ENCODE results near the gene PDXK.

The PDXK gene

GRCh38 chr21:43786300-43786806, 67.4 kb downstream of the PDXK start:
- no peaks in the 10 kb centered on the region for H3K9me3 ChIP-seq (ENCODE audit: control insufficient read depth, low read length)
- 95% methylated on average over 18 of the region's 18 CpGs for WGBS
- no peak overlapping the region for H3K23ac ChIP-seq (ENCODE audit: low read length in 2 of 2)
- H3K4me1 ChIP-seq (ENCODE audit: control insufficient read depth, insufficient read depth, low read depth, low read length) = peaks cover 14% of the 10 kb centered on the region
- H3K18ac ChIP-seq (ENCODE audit: low read depth in 1 of 2, low read length in 2 of 2) = no peak overlapping the region
- H4K91ac ChIP-seq (ENCODE audit: low read length) = peak overlapping the region; percentile 40
- H2BK120ac ChIP-seq (ENCODE audit: low read depth, low read length) = no peak overlapping the region
- no peak overlapping the region for H2AK5ac ChIP-seq (ENCODE audit: low read length, severe bottlenecking)
- H2AFZ ChIP-seq (ENCODE audit: low read depth, low read length) = no peak overlapping the region
- H3K9ac ChIP-seq (ENCODE audit: low read length) = no peak overlapping the region
- H3K27me3 ChIP-seq (ENCODE audit: control insufficient read depth in 1 of 2, insufficient read depth in 1 of 2, low read length in 2 of 2) = no peaks in the 10 kb centered on the region
- peaks cover 10% of the 10 kb centered on the region for H3K79me1 ChIP-seq (replicated peaks; ENCODE audit: low read length, poor library complexity, severe bottlenecking)
- no peak overlapping the region for H2BK15ac ChIP-seq (ENCODE audit: low read depth, poor library complexity, severe bottlenecking)
- H3K36me3 ChIP-seq (ENCODE audit: control insufficient read depth in 1 of 2, insufficient read depth in 2 of 2, low read depth in 1 of 2, low read length in 2 of 2) = peaks cover 4 to 5% of the 10 kb centered on the region in 2 experiments
- no peak overlapping the region for H3K27ac ChIP-seq (ENCODE audit: low read length, poor library complexity, severe bottlenecking)
- no peak overlapping the region for H2BK12ac ChIP-seq (ENCODE audit: low read length in 2 of 2)
- DNase-seq = no peak
- H3K4me3 ChIP-seq (ENCODE audit: insufficient read depth in 1 of 2, low read depth in 1 of 2, low read length in 2 of 2) = no peak overlapping the region
- H2BK5ac ChIP-seq (ENCODE audit: low read depth, low read length, poor library complexity, severe bottlenecking) = no peak overlapping the region
- no peak overlapping the region for H3K4me2 ChIP-seq (ENCODE audit: low read length, poor library complexity, severe bottlenecking)
- H3K14ac ChIP-seq (ENCODE audit: low read length in 2 of 2) = peak overlapping the region in 1 of 2 experiments; percentile 5
- no peak overlapping the region for H4K8ac ChIP-seq (ENCODE audit: low read length)
- no peak overlapping the region for H3K4ac ChIP-seq (ENCODE audit: low read depth in 1 of 2, low read length in 2 of 2)

GRCh38 chr21:43786807-43787440, 68.0 kb downstream of the PDXK start:
- no peak overlapping the region for H3K18ac ChIP-seq (ENCODE audit: low read depth in 1 of 2, low read length in 2 of 2)
- no peak overlapping the region for H3K4me2 ChIP-seq (ENCODE audit: low read length, poor library complexity, severe bottlenecking)
- H2AK5ac ChIP-seq (ENCODE audit: low read length, severe bottlenecking) = no peak overlapping the region
- H2BK5ac ChIP-seq (ENCODE audit: low read depth, low read length, poor library complexity, severe bottlenecking) = no peak overlapping the region
- no peak for DNase-seq
- H3K9me3 ChIP-seq (ENCODE audit: control insufficient read depth, low read length) = no peaks in the 10 kb centered on the region
- no peak overlapping the region for H3K4me3 ChIP-seq (ENCODE audit: insufficient read depth in 1 of 2, low read depth in 1 of 2, low read length in 2 of 2)
- H3K27ac ChIP-seq (ENCODE audit: low read length, poor library complexity, severe bottlenecking) = no peak overlapping the region
- H4K8ac ChIP-seq (ENCODE audit: low read length) = no peak overlapping the region
- H2BK15ac ChIP-seq (ENCODE audit: low read depth, poor library complexity, severe bottlenecking) = no peak overlapping the region
- no peak overlapping the region for H2BK120ac ChIP-seq (ENCODE audit: low read depth, low read length)
- H3K4me1 ChIP-seq (ENCODE audit: control insufficient read depth, insufficient read depth, low read depth, low read length) = peaks cover 14% of the 10 kb centered on the region
- H3K79me1 ChIP-seq (replicated peaks; ENCODE audit: low read length, poor library complexity, severe bottlenecking) = peaks cover 13% of the 10 kb centered on the region
- no peak overlapping the region for H3K9ac ChIP-seq (ENCODE audit: low read length)
- peak overlapping the region in 1 of 2 experiments; percentile 5 for H3K14ac ChIP-seq (ENCODE audit: low read length in 2 of 2)
- H3K36me3 ChIP-seq (ENCODE audit: control insufficient read depth in 1 of 2, insufficient read depth in 2 of 2, low read depth in 1 of 2, low read length in 2 of 2) = peaks cover 9% of the 10 kb centered on the region in 2 experiments
- no peak overlapping the region for H2BK12ac ChIP-seq (ENCODE audit: low read length in 2 of 2)
- 97% methylated on average over 38 of the region's 38 CpGs for WGBS
- no peak overlapping the region for H2AFZ ChIP-seq (ENCODE audit: low read depth, low read length)
- H3K4ac ChIP-seq (ENCODE audit: low read depth in 1 of 2, low read length in 2 of 2) = no peak overlapping the region
- H3K27me3 ChIP-seq (ENCODE audit: control insufficient read depth in 1 of 2, insufficient read depth in 1 of 2, low read length in 2 of 2) = no peaks in the 10 kb centered on the region
- peak overlapping the region; percentile 65 for H4K91ac ChIP-seq (ENCODE audit: low read length)
- H3K23ac ChIP-seq (ENCODE audit: low read length in 2 of 2) = no peak overlapping the region

- Histone ChIP-seq H3K23ac (ENCODE audit: low read length in 2 of 2) (no peak within 1 kb of the TSS), H3K9me3 (ENCODE audit: control insufficient read depth, low read length) (no peaks in the 10 kb centered on the region), H3K9ac (ENCODE audit: low read length) (peak within 1 kb of the TSS; percentile 93), H4K8ac (ENCODE audit: low read length) (peak within 1 kb of the TSS; percentile 21), H3K4me1 (ENCODE audit: control insufficient read depth, insufficient read depth, low read depth, low read length) (peaks cover 16% of the 10 kb centered on the region), H2BK120ac (ENCODE audit: low read depth, low read length) (no peak within 1 kb of the TSS), H3K27me3 (ENCODE audit: control insufficient read depth in 1 of 2, insufficient read depth in 1 of 2, low read length in 2 of 2) (no peaks in the 10 kb centered on the region), H3K4me3 (ENCODE audit: insufficient read depth in 1 of 2, low read depth in 1 of 2, low read length in 2 of 2) (peak within 1 kb of the TSS; percentile 80 to 83), H2AK5ac (ENCODE audit: low read length, severe bottlenecking) (no peak within 1 kb of the TSS), H3K18ac (ENCODE audit: low read depth in 1 of 2, low read length in 2 of 2) (peak within 1 kb of the TSS; percentile 59 to 80), H3K79me1 (replicated peaks; ENCODE audit: low read length, poor library complexity, severe bottlenecking) (peaks cover 35% of the 10 kb centered on the region), H3K36me3 (ENCODE audit: control insufficient read depth in 1 of 2, insufficient read depth in 2 of 2, low read depth in 1 of 2, low read length in 2 of 2) (peaks cover 34% of the 10 kb centered on the region in 2 experiments), H3K4ac (ENCODE audit: low read depth in 1 of 2, low read length in 2 of 2) (peak within 1 kb of the TSS; percentile 3 to 71), H3K4me2 (ENCODE audit: low read length, poor library complexity, severe bottlenecking) (peak within 1 kb of the TSS; percentile 84), H3K27ac (ENCODE audit: low read length, poor library complexity, severe bottlenecking) (peak within 1 kb of the TSS; percentile 89), H2BK5ac (ENCODE audit: low read depth, low read length, poor library complexity, severe bottlenecking) (no peak within 1 kb of the TSS), H2BK12ac (ENCODE audit: low read length in 2 of 2) (peak within 1 kb of the TSS in 1 of 2 experiments; percentile 15), H2BK15ac (ENCODE audit: low read depth, poor library complexity, severe bottlenecking) (peak within 1 kb of the TSS; percentile 75), H3K14ac (ENCODE audit: low read length in 2 of 2) (peak within 1 kb of the TSS in 1 of 2 experiments; percentile 57), H2AFZ (ENCODE audit: low read depth, low read length) (peak within 1 kb of the TSS; percentile 83), H4K91ac (ENCODE audit: low read length) (no peak within 1 kb of the TSS)
- under 1% methylated on average over 83 of the region's 83 CpGs for WGBS
- peak; percentile 82 for DNase-seq
These were observed 70.5 kb downstream of the PDXK start, which contains the start of gene RRP1 for GRCh38 chr21:43789276-43790009. RRP1 (plus strand) TSS chr21:43789577; CDS start chr21:43789630, 53 bp downstream.

GRCh38 chr21:43790010-43790524, 71.1 kb downstream of the PDXK start:
- Histone ChIP-seq H3K9ac (ENCODE audit: low read length) (peak overlapping the region; percentile 91), H3K36me3 (ENCODE audit: control insufficient read depth in 1 of 2, insufficient read depth in 2 of 2, low read depth in 1 of 2, low read length in 2 of 2) (peaks cover 40 to 41% of the 10 kb centered on the region in 2 experiments), H3K27me3 (ENCODE audit: control insufficient read depth in 1 of 2, insufficient read depth in 1 of 2, low read length in 2 of 2) (no peaks in the 10 kb centered on the region)

More at GRCh38 chr21:43790010-43790524, 71.1 kb downstream of the PDXK start:
- peak overlapping the region; percentile 63 for H2BK15ac ChIP-seq (ENCODE audit: low read depth, poor library complexity, severe bottlenecking)
- no peak overlapping the region for H2BK5ac ChIP-seq (ENCODE audit: low read depth, low read length, poor library complexity, severe bottlenecking)
- H4K8ac ChIP-seq (ENCODE audit: low read length) = peak overlapping the region; percentile 21
- no peaks in the 10 kb centered on the region for H3K9me3 ChIP-seq (ENCODE audit: control insufficient read depth, low read length)
- no peak for DNase-seq
- H2AK5ac ChIP-seq (ENCODE audit: low read length, severe bottlenecking) = no peak overlapping the region
- no peak overlapping the region for H3K14ac ChIP-seq (ENCODE audit: low read length in 2 of 2)
- no peak overlapping the region for H2BK120ac ChIP-seq (ENCODE audit: low read depth, low read length)
- no peak overlapping the region for H3K27ac ChIP-seq (ENCODE audit: low read length, poor library complexity, severe bottlenecking)
- peak overlapping the region in 1 of 2 experiments; percentile 73 for H3K18ac ChIP-seq (ENCODE audit: low read depth in 1 of 2, low read length in 2 of 2)
- peak overlapping the region; percentile 83 for H2AFZ ChIP-seq (ENCODE audit: low read depth, low read length)
- peak overlapping the region; percentile 84 for H3K4me2 ChIP-seq (ENCODE audit: low read length, poor library complexity, severe bottlenecking)
- WGBS = 21% methylated on average over 13 of the region's 13 CpGs
- peaks cover 18% of the 10 kb centered on the region for H3K4me1 ChIP-seq (ENCODE audit: control insufficient read depth, insufficient read depth, low read depth, low read length)
- H3K23ac ChIP-seq (ENCODE audit: low read length in 2 of 2) = no peak overlapping the region
- H3K4me3 ChIP-seq (ENCODE audit: insufficient read depth in 1 of 2, low read depth in 1 of 2, low read length in 2 of 2) = peak overlapping the region; percentile 80 to 83
- H2BK12ac ChIP-seq (ENCODE audit: low read length in 2 of 2) = peak overlapping the region in 1 of 2 experiments; percentile 15
- no peak overlapping the region for H4K91ac ChIP-seq (ENCODE audit: low read length)
- H3K4ac ChIP-seq (ENCODE audit: low read depth in 1 of 2, low read length in 2 of 2) = peak overlapping the region in 1 of 2 experiments; percentile 71
- H3K79me1 ChIP-seq (replicated peaks; ENCODE audit: low read length, poor library complexity, severe bottlenecking) = peaks cover 41% of the 10 kb centered on the region
